HL-60 (cell line): Measurements from ENCODE around the gene TPD52L1.

Source experiments
- DNase-seq, 2 experiments: peaks; one replicate each; pipeline ENCODE4 v3.0.0-alpha.2; 2010 to 2020; ENCODE audit warnings: low read depth in 1 of 2, low spot score in 1 of 2
- H3K27ac ChIP-seq: fragments of 250-450 bp; sonication (Bioruptor Pico); replicated peaks from 2 replicates; pipeline ENCODE4 v1.5.1; 2020; ENCODE audit warnings: mild to moderate bottlenecking, moderate library complexity
- H3K27me3 ChIP-seq: fragments of 250-450 bp; sonication (Bioruptor Pico); 2 replicates; pipeline ENCODE4 v1.5.1; 2021; ENCODE audit warnings: mild to moderate bottlenecking, moderate library complexity; ENCODE audit not compliant: insufficient read depth, poor library complexity, severe bottlenecking
- H3K4me3 ChIP-seq: replicated peaks from 2 replicates; pipeline ENCODE4 v1.5.1; 2011; ENCODE audit warnings: mild to moderate bottlenecking, control low read depth, low read length; ENCODE audit not compliant: insufficient read depth
- GABPA ChIP-seq: IDR thresholded peaks from 2 replicates; pipeline ENCODE4 v1.6.1; 2012; ENCODE audit warnings: low read depth
- POLR2AphosphoS5 ChIP-seq: IDR thresholded peaks from 2 replicates; pipeline ENCODE4 v1.6.1; 2012; ENCODE audit warnings: low read depth
- SPI1 ChIP-seq: IDR thresholded peaks from 2 replicates; pipeline ENCODE4 v1.6.1; 2012; ENCODE audit warnings: low read depth, mild to moderate bottlenecking, borderline replicate concordance
- TF ChIP-seq, protein P1 (sequence below): IDR thresholded peaks from one replicate; pipeline ENCODE4 v1.5.1; 2011; ENCODE audit warnings: low read length, control low read depth, inconsistent platforms; ENCODE audit not compliant: insufficient read depth
- TF ChIP-seq, protein P2 (sequence below): IDR thresholded peaks from 2 replicates; pipeline ENCODE4 v1.6.1; 2012; ENCODE audit warnings: low read depth; ENCODE audit not compliant: insufficient replicate concordance

TPD52L1 gene

DNA sequence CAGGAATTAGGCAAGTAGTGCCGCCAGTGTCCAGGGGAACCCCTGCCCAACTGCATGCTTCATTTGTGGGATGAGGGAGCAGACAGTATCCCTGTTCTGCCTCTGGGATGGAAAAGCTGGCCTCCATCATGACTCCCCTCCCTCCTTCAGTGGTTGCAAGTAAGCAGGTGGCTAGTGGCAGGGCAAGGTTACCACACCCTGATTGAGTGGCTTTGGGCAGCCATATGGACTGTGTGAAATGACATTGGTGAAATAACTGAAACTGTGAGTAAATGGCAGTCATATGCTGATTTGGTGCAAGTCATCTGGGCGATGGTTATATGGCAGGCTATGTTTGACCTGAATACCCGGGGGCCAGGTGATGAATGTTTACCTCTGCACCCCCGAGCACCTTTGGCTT lies 115.2 kb downstream of the TPD52L1 start:
- no peak for TF ChIP-seq POLR2AphosphoS5
- no peak for TF ChIP-seq GABPA
- TF ChIP-seq, protein P1, sequence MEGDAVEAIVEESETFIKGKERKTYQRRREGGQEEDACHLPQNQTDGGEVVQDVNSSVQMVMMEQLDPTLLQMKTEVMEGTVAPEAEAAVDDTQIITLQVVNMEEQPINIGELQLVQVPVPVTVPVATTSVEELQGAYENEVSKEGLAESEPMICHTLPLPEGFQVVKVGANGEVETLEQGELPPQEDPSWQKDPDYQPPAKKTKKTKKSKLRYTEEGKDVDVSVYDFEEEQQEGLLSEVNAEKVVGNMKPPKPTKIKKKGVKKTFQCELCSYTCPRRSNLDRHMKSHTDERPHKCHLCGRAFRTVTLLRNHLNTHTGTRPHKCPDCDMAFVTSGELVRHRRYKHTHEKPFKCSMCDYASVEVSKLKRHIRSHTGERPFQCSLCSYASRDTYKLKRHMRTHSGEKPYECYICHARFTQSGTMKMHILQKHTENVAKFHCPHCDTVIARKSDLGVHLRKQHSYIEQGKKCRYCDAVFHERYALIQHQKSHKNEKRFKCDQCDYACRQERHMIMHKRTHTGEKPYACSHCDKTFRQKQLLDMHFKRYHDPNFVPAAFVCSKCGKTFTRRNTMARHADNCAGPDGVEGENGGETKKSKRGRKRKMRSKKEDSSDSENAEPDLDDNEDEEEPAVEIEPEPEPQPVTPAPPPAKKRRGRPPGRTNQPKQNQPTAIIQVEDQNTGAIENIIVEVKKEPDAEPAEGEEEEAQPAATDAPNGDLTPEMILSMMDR = no peak
- TF ChIP-seq SPI1 = no peak
- TF ChIP-seq, protein P2, sequence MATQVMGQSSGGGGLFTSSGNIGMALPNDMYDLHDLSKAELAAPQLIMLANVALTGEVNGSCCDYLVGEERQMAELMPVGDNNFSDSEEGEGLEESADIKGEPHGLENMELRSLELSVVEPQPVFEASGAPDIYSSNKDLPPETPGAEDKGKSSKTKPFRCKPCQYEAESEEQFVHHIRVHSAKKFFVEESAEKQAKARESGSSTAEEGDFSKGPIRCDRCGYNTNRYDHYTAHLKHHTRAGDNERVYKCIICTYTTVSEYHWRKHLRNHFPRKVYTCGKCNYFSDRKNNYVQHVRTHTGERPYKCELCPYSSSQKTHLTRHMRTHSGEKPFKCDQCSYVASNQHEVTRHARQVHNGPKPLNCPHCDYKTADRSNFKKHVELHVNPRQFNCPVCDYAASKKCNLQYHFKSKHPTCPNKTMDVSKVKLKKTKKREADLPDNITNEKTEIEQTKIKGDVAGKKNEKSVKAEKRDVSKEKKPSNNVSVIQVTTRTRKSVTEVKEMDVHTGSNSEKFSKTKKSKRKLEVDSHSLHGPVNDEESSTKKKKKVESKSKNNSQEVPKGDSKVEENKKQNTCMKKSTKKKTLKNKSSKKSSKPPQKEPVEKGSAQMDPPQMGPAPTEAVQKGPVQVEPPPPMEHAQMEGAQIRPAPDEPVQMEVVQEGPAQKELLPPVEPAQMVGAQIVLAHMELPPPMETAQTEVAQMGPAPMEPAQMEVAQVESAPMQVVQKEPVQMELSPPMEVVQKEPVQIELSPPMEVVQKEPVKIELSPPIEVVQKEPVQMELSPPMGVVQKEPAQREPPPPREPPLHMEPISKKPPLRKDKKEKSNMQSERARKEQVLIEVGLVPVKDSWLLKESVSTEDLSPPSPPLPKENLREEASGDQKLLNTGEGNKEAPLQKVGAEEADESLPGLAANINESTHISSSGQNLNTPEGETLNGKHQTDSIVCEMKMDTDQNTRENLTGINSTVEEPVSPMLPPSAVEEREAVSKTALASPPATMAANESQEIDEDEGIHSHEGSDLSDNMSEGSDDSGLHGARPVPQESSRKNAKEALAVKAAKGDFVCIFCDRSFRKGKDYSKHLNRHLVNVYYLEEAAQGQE = no peak
- no peak for DNase-seq
- no peaks in the 10 kb centered on the region for H3K27me3 ChIP-seq
- H3K27ac ChIP-seq = no peak overlapping the region
- no peak overlapping the region for H3K4me3 ChIP-seq

DNA sequence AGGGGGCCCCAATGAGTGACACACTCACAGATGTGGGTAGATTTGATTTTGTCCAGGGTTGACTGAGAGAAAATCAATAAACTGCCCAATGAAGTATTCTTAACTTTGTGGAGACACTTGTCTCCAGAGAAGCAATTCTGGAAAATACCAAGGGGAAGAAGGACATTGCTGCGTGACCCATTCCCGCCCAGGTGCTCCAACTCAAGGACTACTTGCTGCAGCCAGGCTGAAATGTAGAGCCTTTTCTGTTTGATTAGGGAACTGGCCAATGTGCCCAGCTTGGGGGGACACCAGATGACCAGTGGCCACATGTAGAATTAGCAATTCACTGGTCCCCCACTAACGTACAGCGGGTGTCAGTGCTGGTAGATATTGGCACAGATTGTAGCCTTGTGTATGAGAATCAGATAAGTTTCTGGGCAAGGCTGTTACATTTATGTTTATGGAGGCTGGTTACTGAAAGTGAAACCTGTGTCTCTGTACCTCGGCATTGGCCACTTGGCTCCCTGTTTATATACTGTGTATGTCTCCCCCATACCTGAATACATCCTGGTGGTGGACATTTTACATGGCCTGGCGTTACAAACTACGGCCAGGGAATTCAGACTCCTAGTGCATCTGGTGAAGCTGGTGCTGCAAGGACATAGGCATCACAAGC lies 115.9 kb downstream of the TPD52L1 start:
- no peak for DNase-seq
- TF ChIP-seq, protein P2 = no peak
- TF ChIP-seq, protein P1 = no peak
- TF ChIP-seq POLR2AphosphoS5 = no peak
- no peak for TF ChIP-seq SPI1
- TF ChIP-seq GABPA = no peak
- Histone ChIP-seq H3K27ac (no peak overlapping the region), H3K27me3 (no peaks in the 10 kb centered on the region), H3K4me3 (no peak overlapping the region)

DNA sequence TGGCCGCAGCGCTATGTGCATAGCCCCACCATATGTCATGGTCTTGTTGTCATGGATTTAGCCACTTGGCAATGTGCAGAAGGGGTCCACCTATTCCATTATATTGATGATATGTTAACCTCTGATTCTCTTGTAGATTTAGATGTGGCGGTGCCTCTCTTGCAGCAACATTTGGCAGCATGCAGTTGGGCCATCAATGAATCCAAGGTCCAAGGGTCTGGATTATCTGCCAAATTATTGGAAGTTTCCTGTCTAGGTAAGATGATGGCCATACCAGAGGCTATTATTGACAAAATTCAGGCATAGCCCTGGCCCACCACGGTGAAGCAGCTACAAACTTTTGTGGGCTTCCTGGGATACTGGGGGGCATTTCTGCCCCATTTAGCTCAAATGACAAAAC lies 116.8 kb downstream of the TPD52L1 start:
- Histone ChIP-seq H3K27me3 (no peaks in the 10 kb centered on the region), H3K27ac (no peak overlapping the region), H3K4me3 (no peak overlapping the region)
- TF ChIP-seq GABPA (no peak), SPI1 (no peak), POLR2AphosphoS5 (no peak)
- TF ChIP-seq, protein P2 = no peak
- TF ChIP-seq, protein P1 = no peak
- no peak for DNase-seq
